ENCODE measurements around the gene SLC25A25. TPM values are rescaled to one million over a fixed set of nuclear protein-coding genes. Genes with fewer than 3 reads are reported as not detected.

The SLC25A25 gene
- total and polyA plus RNA-seq, 9 of the 15 experiments (the other 6 are each of a cell fraction or from before 2014, with no cell fraction given) = 0.07 to 35.9 (median 23.2) TPM

GRCh38 chr9:128117613-128118471 is 49.8 kb downstream of the SLC25A25 start (continued):
- TF ChIP-seq ATF2 (CRISPR knock-in tag; IDR thresholded peaks at IDR 0.05) (no peak), PHF20 (IDR thresholded peaks at IDR 0.05; ENCODE audit: partially characterized antibody) (no peak), CHCHD3 (CRISPR knock-in tag; IDR thresholded peaks at IDR 0.05) (no peak), TBP (optimal IDR thresholded peaks at IDR 0.05; ENCODE audit: low read depth, low read length) (peak; percentile 51), FOXK1 (CRISPR knock-in tag; IDR thresholded peaks at IDR 0.05; ENCODE audit: borderline replicate concordance) (peak; percentile 93; the same call in 1 of the 2 replicates), ZKSCAN1 (IDR thresholded peaks at IDR 0.05; ENCODE audit: low read depth, low read length) (no peak), PHF21A (IDR thresholded peaks at IDR 0.05; ENCODE audit: borderline replicate concordance, low read depth) (0 out of 2 replicates have a peak, but pooled peaks have one; percentile 66), NEUROD1 (IDR thresholded peaks at IDR 0.05; ENCODE audit: borderline replicate concordance, low read depth, low read length, partially characterized antibody) (peak; percentile 16), SETDB1 (IDR thresholded peaks at IDR 0.05; ENCODE audit: low read length) (no peak), FOXJ2 (tag; IDR thresholded peaks at IDR 0.05) (peak; percentile 50; the same call in 1 of the 2 replicates), FOXK2 (conservative IDR thresholded peaks at IDR 0.05 in 1 of 2, IDR thresholded peaks at IDR 0.05 in 1 of 2; ENCODE audit: low read depth in 2 of 2) (peak; percentile 90 to 93), ZNF184 (CRISPR knock-in tag; IDR thresholded peaks at IDR 0.05) (no peak), ZNF511 (CRISPR knock-in tag; IDR thresholded peaks at IDR 0.05) (peak; percentile 45; the same call in 1 of the 2 replicates), THAP7 (CRISPR knock-in tag; IDR thresholded peaks at IDR 0.05) (no peak), ZNF41 (CRISPR knock-in tag; conservative IDR thresholded peaks at IDR 0.05) (no peak), CBFA2T2 (conservative IDR thresholded peaks at IDR 0.05) (no peak), SIRT6 (IDR thresholded peaks at IDR 0.05; ENCODE audit: low read depth, low read length) (no peak), MAFK (IDR thresholded peaks at IDR 0.05; ENCODE audit: low read length) (no peak), TOE1 (IDR thresholded peaks at IDR 0.05; ENCODE audit: borderline replicate concordance) (peak; percentile 52; the same call in 1 of the 2 replicates), TOE1 (CRISPR knock-in tag; IDR thresholded peaks at IDR 0.05; ENCODE audit: borderline replicate concordance, low read depth) (no peak), POLR2G (IDR thresholded peaks at IDR 0.05; ENCODE audit: low read depth, low read length) (peak; percentile 66), BRF2 (IDR thresholded peaks at IDR 0.05; ENCODE audit: borderline replicate concordance, insufficient read depth, insufficient read length) (no peak), MLLT1 (IDR thresholded peaks at IDR 0.05) (peak in 1 of 2 experiments; percentile 99; a peak in 2 of 4 replicates)
